GM18868 (cell line): ENCODE measurements around the gene BCL11A.

ENCODE experiments used
- ATAC-seq: cut with Tn5 transposase; IDR thresholded peaks from one replicate; pipeline ENCODE4 v1.9.1; 2021; ENCODE audit warnings: mild to moderate bottlenecking, moderate library complexity; ENCODE audit not compliant: unreplicated experiment

The BCL11A gene

DNA sequence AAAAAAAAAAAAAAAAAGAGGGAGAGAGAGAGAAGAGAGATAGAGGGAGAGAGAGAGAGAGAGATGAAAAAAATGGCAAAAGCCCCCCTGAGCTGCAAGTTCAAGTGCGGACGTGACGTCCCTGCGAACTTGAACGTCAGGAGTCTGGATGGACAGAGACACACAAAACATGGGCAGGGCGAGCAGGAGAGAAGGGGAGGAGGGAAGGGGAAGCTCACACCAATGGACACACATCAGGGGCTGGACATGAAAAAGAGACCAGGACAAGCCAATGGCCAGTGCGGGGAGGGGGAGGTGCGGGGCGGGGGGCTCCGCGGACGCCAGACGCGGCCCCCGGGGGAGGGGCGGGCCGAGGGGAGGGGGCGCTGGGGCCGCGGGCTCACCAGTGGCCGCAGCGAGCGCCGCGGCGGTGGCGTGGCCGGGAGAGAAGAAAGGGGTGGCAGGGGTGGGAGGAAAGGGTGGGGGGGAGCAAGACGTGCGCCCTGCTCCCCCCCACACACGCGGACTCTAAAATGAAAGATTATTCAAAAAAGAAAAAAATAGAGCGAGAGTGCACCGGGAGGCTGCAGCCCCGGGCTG is at the start of gene BCL11A:
TSS of gene BCL11A (minus strand) at position 160 of the 579 bp plus-strand sequence. CDS start 384 bp downstream, outside the sequence.
- ATAC-seq: peak; percentile 16

DNA sequence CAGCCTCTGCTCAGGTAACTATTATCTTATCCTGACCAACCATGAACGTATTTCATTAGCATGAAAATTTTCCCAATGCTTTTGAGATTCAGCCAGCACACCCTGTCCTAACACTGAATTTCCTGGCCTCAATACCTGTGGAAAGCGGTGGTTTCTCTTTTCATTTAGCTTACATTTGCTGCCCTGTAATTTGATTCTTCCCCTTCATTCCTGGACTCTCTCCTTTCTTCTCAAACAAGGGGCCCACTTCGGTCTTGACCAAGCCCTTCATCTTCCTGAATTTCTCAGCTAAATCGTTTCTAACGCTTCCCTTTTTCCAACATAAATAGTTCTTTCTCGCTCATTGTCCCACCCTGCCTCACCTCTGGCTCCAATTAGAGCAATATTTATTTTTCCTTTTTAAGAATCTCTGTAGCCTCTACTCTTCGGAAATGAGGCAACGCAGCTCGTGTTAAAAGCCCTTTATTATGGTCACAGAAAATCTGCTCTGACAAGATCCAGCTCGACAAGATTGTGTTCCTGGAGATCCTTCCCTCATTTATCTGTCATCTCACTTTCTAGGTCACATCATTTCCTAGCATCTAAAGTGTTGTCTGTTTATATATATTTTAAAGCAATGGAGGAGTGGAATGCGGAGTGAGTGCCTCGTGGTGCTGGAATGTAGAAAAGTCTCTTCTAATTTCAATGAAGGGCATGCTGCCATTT is 49.5 kb upstream of the BCL11A start:
- no peak for ATAC-seq

DNA sequence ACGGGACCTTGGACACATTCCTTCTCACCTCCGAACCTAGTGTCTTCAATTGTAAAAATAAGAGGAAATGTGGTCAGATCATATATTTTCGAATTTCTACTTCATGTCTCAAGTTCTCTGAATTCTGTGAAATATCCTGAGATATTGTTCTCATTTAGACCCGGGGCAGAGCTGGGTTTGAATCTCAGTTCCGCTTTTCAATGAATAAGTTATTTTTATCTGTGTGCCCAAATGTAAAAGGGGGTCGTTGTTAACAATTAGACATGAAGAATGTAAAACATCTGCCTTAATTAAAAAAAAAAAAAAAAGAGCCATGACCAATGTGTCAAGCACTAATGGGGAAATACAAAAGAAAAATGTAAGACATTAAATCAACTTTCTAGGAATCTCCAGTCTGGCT is 48.9 kb upstream of the BCL11A start:
- peak; percentile 60 for ATAC-seq

DNA sequence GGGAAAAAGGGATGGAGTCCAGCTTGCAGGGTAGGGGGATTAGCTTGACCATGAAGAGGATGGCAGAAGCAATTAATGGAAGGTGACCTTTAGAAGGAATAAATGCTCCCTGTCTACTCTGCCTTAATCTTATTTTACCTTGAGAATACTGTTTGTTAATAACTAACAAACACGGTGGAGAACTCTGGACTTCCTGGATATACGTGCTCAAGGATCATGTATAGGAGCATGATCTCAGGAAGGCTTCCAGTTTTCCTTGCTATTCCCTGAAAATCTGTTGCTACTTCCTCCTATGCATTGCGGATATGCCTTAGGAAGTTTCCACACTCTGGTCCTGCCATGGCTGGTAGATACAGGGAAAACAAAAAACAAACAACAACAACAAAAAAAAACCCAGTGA is 44.8 kb upstream of the BCL11A start:
- no peak for ATAC-seq

DNA sequence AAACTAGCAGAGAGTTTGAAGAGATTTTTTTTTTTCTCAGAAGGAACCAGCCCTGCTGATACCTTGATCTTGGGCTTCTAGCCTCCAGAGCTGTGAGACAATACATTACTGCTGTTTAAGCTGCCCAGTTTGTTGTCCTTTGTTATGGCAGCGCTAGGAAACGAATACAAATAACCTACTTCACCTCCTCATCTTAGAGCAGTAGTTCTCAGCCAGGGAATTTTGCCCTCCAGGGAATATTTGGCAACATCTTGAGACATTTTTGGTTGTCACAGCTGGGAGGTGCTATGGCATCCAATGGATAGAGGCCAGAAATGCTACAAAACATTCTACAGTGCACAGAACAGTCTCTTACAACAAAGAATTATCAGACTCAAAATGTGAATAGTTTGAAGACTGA is 43.9 kb upstream of the BCL11A start:
- no peak for ATAC-seq

DNA sequence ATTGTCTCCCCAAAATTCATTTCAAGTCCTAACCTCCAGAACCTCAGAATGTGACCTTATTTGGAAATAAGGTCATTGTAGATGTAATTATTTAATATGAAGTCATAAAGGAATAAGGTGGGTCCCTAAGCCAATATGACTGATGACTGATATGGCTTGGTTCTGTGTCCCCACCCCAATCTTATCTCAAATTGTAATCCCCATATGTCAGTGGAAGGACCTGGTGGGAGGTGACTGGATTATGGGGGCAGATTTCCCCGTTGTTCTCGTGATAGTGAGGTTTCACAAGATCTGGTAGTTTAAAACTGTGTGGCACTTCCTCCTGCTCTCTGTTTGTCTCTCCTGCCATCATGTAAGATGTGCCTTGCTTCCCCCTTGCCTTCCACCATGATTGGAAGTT is 43.0 kb upstream of the BCL11A start:
- ATAC-seq: no peak

DNA sequence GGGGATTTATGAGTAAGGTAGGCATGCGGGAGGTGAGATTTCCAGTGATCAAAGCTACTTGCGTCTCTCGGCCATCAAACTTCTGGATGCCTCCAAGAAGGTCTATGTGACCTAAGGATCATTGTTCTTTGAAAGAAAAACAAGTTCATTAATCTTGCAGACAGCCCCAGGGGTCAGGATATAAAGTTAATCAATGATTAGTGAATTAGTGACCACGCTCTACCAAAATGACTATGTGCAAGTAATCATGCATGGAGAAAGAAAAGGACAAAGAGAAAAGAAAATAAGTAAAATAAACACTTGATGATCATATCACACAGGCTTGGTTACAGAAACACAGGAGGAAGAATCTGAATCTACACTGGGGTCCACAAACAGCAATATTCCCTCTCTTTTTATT is 42.5 kb upstream of the BCL11A start:
- no peak for ATAC-seq

DNA sequence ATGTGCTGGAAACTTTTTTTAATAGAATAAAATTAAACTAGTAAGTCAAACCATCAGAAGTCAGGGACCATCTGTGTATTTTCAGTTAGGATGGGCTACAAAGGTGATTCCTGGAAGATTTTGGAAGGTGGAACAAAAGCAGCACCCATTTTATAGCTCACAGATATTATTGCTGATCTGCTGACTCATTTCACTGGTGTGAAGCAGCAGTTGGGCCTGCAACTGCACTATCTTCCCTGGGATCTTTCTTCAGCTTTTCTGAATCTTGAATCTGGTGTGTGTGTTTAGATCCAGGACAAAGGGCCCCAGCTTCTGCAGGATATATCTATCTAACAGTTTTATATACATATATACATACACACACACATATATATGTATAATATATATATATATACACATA is 35.6 kb upstream of the BCL11A start:
- ATAC-seq: no peak

DNA sequence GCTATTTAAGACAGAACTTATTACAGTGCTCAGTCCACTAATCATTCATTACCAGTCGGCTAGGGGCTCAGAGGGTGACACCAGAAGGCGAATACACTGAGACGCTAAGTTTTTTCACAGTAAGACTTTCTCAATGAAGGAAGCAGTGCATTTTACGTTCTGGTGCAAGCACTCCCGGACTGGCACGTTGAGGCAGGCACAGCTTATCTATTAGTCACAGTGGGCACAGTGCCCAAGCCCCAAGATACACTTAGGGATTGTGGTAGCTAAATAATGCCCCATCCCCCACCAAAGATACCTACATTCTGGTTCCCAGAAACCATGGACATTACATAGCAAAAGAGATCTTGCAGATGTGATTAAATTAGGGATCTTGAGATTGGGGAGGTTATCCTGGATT is 32.6 kb upstream of the BCL11A start:
- ATAC-seq: no peak

DNA sequence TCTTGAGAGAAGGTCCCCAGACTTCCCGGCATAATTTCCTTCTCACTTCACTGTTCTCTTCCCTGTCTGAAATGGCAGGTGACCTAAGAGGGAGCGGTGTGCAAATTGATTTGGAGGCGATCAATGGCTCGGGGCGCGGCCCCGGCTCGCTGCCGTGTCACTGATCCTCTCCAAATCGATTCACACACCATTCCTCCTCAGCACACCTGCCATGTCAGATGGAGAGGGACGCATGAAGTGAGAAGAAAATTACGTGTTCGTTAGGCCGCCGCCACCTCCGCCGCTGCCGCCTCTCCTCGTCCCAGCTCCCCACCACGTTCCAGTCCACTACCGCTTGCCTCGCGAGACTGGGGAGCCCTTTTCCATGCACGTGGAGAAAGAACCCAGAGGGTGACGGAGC is 31.8 kb upstream of the BCL11A start:
- ATAC-seq: no peak

DNA sequence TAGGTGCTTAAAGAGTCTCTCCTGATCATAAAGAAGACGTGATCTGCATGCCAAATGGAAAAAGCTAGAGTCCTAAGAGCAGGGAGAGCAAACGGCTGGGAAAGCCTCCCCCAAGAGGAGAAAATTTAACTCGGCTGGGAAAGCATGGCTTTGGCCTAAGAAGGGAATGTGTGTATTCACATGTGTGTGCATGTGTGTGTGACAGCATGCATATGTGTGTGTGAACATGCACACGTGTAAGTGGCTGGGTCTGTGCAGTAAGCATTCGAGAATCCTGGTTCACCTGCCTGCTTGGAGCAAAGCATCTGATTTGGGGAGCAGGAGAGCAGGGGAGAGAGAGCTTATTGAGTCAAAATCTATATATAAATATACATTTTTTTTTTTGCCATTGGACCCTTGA is 30.1 kb upstream of the BCL11A start:
- ATAC-seq: no peak

DNA sequence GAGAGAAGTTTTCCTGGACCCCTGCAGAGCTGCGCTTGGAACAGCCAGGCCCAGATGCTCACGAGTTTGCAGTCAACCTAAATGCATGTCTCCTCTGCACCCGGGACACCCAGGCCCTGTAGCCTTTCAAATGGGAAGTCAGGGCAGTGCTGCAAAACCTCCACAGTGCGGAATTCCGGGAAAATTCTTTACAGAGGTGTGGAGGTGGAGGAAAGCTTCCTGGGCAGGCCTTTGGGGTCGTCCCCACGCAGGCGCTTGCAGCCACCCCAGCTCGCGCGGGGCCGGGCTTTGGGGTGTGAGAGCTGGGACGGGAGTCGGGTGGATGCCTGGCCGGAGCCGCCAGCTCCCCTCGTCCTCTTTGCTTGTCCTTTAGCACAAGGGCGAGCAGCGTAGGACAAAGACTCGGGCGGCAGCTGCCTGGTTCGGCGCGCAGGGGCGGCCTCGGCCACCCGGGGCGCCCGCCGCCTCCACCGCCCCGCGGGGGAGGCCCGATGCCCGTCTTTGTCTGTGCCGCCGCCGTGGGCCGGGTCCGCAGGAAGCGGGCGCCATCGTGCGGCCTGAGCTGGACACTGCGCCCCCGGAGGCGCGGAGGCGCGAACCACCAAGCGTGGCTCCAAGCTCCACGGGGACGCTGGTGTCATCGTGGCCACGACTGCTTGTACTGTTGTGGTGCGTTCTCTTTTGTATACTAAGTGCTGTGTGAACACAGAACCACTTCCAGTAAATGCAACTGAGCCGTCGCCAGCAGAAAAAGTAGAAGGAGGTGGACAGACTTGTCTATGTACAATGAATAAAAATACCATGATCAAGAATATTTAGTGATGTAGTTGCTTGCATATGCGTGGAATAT is 28.2 kb upstream of the BCL11A start:
- ATAC-seq: peak; percentile 98

DNA sequence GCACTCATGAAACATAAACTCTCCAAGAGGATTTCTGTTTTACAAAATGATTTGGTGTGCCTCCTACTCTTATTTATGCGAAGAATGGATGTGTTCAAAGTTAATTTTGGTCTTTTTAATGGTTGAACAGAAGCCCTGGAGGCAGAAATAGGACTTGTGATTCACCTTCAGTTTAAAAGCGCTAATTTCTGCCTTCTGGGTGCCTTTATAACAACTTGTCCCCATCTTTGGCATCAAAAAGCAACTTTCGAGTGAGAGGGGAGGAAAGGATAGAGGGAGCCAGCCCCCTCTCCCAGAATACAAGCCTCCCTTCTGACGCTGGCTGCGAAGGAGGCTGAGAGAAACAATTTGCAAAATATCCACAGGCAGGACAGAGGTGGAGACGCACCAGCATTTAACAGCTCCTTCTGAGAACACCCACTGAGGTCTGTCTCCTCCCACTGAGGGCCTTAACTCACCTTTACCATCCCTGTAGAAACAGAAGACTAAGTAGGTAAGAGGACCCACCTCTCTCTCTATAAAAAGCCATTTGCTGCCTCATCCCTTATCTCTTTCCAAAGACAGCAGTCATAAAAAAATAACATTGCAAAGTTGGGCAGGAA is 24.3 kb upstream of the BCL11A start:
- no peak for ATAC-seq

DNA sequence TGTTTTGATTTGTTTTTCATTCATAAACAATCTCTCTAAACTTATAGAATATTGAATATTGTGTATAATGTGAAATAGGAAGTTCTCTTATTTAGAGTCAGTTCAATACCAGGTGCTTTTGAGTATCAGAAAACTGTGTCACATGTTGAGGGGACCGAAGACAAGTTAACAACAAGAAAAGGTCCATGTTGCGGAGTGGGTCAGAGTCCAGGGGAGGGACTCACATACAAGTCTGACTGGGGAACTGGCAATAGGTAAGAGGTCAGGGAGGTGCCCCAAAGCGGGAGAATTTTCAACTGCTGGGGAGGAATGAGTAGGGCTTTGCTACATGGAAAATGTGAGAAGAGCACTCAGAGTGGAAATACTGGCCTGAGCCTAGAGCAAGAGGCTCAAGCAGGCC is 19.8 kb upstream of the BCL11A start:
- ATAC-seq: no peak

DNA sequence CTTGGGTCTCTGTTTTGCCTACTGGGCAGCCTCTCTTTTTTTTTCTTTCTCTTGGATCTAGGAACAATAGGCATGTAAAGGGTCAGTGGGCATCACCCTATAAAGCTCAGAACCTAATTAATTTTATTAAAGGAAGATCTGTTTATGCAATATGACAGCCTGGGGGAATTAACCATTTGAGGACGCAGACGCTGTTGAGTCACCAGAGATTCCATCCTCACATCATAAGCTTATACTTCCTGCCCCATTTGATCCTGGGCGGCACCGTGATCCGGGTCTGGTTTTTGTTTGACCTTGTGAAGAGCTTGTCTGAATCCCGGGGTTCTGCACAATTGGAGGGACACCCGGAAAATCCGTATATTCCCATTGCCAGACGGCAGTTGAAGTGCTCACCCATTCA is 16.8 kb upstream of the BCL11A start:
- no peak for ATAC-seq

DNA sequence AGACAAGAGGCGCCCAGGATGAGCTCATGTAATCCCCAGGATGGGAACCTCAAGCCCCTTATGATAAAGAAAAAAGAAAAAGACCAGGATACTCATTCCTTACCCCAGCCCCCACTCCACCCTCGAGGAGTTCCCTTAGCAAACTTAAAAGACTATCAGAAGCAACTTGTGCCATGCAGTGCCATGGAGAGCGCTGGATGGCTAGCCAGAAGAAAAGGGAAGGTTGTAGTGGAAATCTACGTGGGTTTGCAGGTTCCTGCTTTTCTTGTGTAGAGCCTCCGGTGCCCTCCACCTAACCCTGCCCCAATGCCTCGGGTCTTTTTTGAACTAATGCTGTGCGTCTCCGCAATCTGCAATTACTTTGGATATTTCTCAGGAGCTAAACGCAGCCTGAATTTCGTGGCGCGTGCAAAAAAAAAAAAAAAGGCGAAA is 16.2 kb upstream of the BCL11A start:
- no peak for ATAC-seq

DNA sequence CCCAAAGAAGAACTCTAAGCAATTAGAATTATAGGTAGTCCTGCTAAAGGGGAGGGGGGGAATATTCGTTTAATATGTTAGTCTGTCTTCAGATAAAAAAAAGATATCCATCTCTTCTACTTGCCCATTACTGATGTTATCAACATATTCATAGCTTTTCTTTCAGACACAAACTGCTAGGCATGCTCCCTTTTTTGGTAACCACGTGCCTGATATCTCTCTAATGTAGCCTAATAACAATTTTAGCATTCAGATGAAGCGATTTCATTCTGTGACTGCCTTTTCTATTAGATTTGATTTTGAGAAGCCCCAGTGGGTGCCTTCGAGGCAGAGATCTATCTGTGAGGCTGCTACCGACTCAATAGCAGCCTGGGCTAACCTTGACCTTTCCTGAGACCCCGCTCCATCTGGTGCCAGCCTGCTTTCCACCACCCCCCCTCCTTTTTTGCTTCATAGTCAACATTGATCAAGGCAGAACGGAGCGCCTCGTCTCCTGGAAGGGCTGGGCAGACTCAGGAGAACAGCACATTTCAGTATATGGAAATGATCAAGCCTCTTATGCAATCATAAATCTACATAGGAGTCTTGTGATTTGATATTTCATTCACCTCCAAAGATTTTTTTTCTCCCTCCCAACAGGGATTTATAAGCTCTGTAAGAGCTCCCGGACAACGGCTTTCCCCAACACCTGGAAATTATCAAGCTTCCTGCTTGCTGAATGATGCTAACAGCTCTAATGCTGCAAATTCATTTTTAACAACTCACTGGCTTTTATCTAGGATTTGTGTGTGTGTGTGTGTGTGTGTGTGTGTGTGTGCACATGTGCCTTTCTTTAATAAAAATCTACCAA is 14.7 kb upstream of the BCL11A start:
- ATAC-seq: no peak

DNA sequence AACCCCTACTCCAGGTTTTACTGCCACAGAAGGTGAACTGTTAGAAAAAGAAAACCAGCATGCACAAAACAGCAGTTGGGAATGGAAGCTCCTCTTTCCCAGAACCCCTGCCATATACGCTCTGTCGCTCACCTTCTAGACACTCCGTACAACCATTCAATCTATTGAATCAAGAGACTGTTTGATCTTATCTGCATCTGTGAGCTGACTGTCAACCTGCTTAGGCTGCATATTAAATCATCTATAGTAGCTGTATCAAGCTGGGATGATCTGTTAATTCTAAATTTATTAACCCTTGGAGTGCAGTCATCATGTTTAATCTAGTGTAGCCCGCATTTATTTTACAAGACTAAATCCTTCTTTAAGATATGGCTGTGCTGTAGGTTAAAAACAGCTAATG is 13.6 kb upstream of the BCL11A start:
- no peak for ATAC-seq

DNA sequence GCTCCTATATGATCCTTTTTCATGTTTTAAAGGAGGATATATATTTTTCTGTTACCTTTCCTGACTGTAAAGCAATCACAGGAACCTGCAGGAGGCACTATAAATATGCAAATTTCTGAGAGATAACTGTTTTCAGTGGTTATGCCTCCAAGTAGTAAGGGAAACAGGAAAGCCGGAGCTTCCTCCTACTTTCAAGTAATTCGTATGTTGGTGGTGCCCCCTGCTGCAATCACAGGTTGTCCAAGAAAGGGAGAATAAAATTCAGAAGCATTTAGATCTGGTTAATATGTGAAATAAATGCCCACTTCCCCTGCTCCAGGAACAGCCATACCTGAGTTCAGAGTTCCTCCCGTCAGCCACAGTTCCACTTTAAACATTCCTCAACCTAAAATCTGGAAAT is 12.0 kb upstream of the BCL11A start:
- no peak for ATAC-seq

DNA sequence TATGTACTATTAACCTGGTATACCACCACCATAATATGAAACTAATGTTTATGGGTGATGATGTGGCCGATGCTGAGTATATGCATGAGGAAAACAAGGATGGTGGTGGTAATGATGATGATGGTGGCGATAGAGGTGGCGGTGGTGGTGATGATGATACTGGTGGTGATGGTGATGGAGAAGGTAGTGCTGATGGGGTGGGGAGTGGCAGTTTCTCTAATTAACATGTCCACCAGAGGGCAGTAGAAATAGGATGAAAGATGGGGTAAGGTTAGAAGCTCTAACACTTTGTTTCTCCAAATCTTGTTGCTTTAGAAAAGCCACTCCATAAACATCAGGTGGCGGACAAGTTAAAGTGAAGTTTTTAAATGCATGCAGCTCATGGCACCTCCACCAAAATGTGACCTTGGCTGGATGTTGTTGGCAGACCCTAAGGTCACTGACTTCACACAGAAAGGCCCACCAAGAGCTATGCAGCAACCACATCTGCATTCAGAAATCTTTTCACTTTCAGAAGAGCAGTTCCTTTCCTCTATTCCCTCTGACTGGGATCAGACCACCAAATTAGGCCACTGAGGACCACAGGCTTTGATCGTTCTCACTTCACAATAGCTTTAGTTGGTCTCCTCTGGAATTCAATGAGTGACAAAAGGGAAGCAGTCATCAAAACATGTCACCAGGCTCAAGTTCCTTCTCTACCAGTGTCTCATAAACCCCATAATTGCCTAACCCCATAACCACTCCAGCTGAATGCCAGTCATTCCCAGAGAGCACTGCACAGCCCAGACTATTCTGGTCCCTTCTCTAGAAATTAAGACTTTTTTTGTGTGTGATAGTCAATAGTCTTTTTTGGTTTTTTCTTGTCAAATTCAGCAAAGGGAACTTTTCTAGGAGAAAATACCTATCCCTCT is 7.5 kb upstream of the BCL11A start:
- peak; percentile 49 for ATAC-seq
